ENCODE results near the gene RPS3. TPM values are rescaled to one million over a fixed set of nuclear protein-coding genes. Genes with fewer than 3 reads are reported as not detected.

RPS3 gene
- total and polyA plus RNA-seq, 2 of the 13 experiments (the other 11 are each of a cell fraction or from before 2014, with no cell fraction given), result 2,143 to 3,616 TPM

DNA sequence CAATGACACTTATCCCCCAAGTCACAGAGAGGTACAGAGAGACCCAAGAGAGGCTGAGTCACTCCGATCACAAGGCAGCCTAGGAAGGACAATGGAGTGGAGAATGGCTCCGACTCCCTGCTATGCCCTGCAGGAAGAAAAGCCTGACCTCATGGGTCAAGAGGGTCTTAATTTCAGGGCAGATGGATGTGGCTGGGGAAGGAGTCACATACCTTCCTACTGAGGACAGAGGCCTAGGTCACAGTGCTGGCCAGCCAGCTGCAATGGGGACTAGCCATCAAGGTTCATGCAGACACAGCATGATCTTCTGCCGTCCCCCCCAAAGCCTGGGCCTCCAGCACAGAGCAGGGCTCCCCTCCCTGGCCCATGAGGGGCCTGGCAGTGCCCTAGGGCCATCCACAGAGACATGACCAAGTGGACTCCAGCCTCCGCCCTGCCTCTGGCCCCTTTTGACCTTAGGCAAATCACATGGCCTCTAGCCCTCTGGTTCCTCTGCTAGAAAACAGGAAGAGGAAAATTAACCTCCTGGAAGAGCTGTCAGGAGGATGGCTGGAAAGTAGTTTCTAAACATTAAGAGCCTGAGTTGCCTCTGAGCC lies 49.7 kb upstream of the RPS3 start (continued):
- TF ChIP-seq TFE3 (CRISPR knock-in tag; IDR thresholded peaks at IDR 0.05) (peak; percentile 88), ZNF775 (CRISPR knock-in tag; IDR thresholded peaks at IDR 0.05; ENCODE audit: borderline replicate concordance) (no peak), HDAC2 (CRISPR knock-in tag; IDR thresholded peaks at IDR 0.05) (peak; percentile 38), ATF4 (CRISPR knock-in tag; IDR thresholded peaks at IDR 0.05) (no peak), YY1 (IDR thresholded peaks at IDR 0.05; ENCODE audit: insufficient read depth, insufficient replicate concordance, low read depth, low read length) (no peak), BRCA1 (CRISPR knock-in tag; IDR thresholded peaks at IDR 0.05) (0 out of 2 replicates have a peak, but pooled peaks have one; percentile 63), ZMYM2 (CRISPR knock-in tag; IDR thresholded peaks at IDR 0.05) (no peak), ZNF20 (CRISPR knock-in tag; IDR thresholded peaks at IDR 0.05) (no peak), CBX2 (IDR thresholded peaks at IDR 0.05; ENCODE audit: low read depth, low read length) (no peak), CBX2 (CRISPR knock-in tag; IDR thresholded peaks at IDR 0.05; ENCODE audit: low read depth) (no peak), ARID5B (CRISPR knock-in tag; IDR thresholded peaks at IDR 0.05) (no peak), TCF7 (IDR thresholded peaks at IDR 0.05; ENCODE audit: low read depth) (no peak), ZNF674 (CRISPR knock-in tag; IDR thresholded peaks at IDR 0.05; ENCODE audit: low read depth) (no peak), HMG20B (CRISPR knock-in tag; conservative IDR thresholded peaks at IDR 0.05) (no peak)
- TF ChIP-seq, protein P1, sequence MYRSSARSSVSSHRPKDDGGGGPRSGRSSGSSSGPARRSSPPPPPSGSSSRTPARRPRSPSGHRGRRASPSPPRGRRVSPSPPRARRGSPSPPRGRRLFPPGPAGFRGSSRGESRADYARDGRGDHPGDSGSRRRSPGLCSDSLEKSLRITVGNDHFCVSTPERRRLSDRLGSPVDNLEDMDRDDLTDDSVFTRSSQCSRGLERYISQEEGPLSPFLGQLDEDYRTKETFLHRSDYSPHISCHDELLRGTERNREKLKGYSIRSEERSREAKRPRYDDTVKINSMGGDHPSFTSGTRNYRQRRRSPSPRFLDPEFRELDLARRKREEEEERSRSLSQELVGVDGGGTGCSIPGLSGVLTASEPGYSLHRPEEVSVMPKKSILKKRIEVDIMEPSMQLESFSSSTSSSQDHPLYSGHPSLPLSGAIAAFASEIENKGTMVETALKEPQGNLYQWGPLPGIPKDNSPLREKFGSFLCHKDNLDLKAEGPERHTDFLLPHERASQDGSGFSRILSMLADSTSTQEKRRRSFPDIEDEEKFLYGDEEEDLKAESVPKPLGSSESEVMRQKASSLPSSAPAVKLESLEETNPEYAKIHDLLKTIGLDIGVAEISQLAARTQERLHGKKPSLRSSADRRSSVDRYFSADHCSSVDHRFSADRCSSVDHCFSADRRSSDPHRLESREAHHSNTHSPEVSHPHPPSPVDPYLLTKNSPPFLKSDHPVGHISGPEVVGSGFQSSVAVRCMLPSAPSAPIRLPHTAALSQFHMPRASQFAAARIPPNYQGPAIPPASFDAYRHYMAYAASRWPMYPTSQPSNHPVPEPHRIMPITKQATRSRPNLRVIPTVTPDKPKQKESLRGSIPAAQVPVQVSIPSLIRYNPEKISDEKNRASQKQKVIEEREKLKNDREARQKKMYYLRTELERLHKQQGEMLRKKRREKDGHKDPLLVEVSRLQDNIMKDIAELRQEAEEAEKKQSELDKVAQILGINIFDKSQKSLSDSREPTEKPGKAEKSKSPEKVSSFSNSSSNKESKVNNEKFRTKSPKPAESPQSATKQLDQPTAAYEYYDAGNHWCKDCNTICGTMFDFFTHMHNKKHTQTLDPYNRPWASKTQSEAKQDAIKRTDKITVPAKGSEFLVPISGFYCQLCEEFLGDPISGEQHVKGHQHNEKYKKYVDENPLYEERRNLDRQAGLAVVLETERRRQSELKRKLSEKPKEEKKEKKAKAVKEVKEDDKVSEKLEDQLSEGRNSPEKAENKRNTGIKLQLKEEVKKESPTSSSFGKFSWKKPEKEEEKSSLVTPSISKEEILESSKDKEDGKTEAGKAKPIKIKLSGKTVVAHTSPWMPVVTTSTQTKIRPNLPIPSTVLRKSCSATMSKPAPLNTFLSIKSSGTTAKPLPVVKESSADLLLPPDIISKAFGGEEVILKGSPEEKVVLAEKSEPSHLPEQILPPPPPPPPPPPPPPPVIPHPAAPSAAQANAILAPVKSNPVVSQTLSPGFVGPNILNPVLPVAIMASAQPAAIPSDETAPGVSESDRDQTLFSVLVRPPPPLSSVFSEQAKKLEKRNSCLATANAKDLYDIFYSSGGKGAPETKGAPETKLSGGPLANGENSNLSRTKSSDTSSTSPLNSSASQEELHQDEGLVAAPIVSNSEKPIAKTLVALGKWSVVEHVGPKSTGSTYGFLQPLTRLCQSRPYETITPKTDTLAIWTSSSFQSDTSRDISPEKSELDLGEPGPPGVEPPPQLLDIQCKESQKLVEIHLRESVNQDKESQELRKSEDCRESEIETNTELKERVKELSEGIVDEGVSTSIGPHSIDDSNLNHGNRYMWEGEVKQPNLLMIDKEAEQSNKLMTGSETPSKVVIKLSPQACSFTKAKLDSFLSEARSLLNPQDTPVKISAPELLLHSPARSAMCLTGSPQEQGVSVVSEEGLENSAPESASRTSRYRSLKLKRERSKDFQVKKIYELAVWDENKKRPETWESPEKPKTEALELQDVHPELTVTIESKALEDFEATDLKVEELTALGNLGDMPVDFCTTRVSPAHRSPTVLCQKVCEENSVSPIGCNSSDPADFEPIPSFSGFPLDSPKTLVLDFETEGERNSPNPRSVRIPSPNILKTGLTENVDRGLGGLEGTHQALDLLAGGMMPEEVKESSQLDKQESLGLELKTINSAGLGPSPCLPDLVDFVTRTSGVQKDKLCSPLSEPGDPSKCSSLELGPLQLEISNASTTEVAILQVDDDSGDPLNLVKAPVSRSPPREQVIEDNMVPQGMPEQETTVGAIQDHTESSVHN (CRISPR knock-in tag; IDR thresholded peaks at IDR 0.05), result no peak

All from HepG2 (cell line).